GM12878 (cell line): ENCODE measurements around the gene IMP3. TPM values are rescaled to one million over a fixed set of nuclear protein-coding genes. Genes with fewer than 3 reads are reported as not detected.
"Not testable (repeated sequence)": the region's sequence is repeated elsewhere in the genome, so short reads cannot be mapped to it uniquely, and the experiment has no call there.

Experiments
- ATAC-seq: fragments of 200-7000 bp; cut with Tn5 transposase; 3 replicates; pipeline ENCODE4 v1.9.1; 2020; ENCODE audit warnings: mild to moderate bottlenecking, moderate library complexity
- BruUV-seq: library from RNA; stranded (reverse); fragments of 400-500 nt; replicated peaks from 2 replicates; lab custom pipeline; 2021; lab: Mats Ljungman, UMichigan
- CTCF ChIA-PET: fragments of 300-600 bp; sonication (Branson Sonifier 250); formaldehyde crosslinking; extraction: SDS; loops from one replicate; lab custom pipeline; 2021; ENCODE audit warnings: inconsistent platforms; lab: Yijun Ruan, JAX
- POLR2A ChIA-PET: fragments of 350-600 bp; formaldehyde crosslinking; extraction: SDS; loops from one replicate; lab custom pipeline; 2021; ENCODE audit warnings: inconsistent platforms; lab: Charles Lee
- RAD21 ChIA-PET: fragments of 300-600 bp; sonication (Branson Sonifier 250); formaldehyde crosslinking; loops from one replicate; lab custom pipeline; 2023; ENCODE audit warnings: antibody characterized with exemption; ENCODE audit not compliant: unreplicated experiment; lab: Charles Lee
- SMC1A ChIA-PET: fragments of 300-600 bp; sonication (Branson Sonifier 250); formaldehyde crosslinking; loops from one replicate; lab custom pipeline; 2023; ENCODE audit not compliant: unreplicated experiment, uncharacterized antibody; lab: Charles Lee
- DNase-seq: peaks from one replicate; pipeline ENCODE4 v3.0.0-alpha.2; 2011; ENCODE audit warnings: low read depth, low spot score
- FAIRE-seq: peaks from 3 replicates; lab custom pipeline; 2011; peaks lifted over from hg19 to GRCh38; lab: Jason Lieb, UNC
- H2AFZ ChIP-seq: 2 replicates; pipeline ENCODE4 v1.6.0; 2011; ENCODE audit warnings: low read depth, low read length, control low read depth; ENCODE audit not compliant: control insufficient read depth
- H3K27ac ChIP-seq: 2 replicates; pipeline ENCODE4 v1.5.1; 2011; ENCODE audit warnings: control low read depth; ENCODE audit not compliant: control insufficient read depth, insufficient read depth
- H3K27me3 ChIP-seq, 2 experiments: replicated peaks in 1 of 2; 2 replicates each; pipeline versions ENCODE4 v1.6.0 to v1.6.1; 2011; ENCODE audit warnings: low read length in 1 of 2; ENCODE audit not compliant: control insufficient read depth in 2 of 2, insufficient read depth in 2 of 2
- H3K36me3 ChIP-seq, 2 experiments: 2 replicates each; pipeline ENCODE4 v1.5.1; 2011; ENCODE audit warnings: low read length in 1 of 2; ENCODE audit not compliant: control insufficient read depth in 2 of 2, insufficient read depth in 2 of 2
- H3K4me1 ChIP-seq: 2 replicates; pipeline ENCODE4 v1.6.1; 2011; ENCODE audit warnings: mild to moderate bottlenecking, low read length, moderate library complexity, mixed read lengths; ENCODE audit not compliant: control insufficient read depth, insufficient read depth
- H3K4me2 ChIP-seq: 2 replicates; pipeline ENCODE4 v1.6.0; 2011; ENCODE audit warnings: control low read depth; ENCODE audit not compliant: control insufficient read depth, insufficient read depth
- H3K4me3 ChIP-seq: fragments of 200-600 bp; sonication (generic); 2 replicates; pipeline ENCODE4 v1.5.1; 2016
- H3K79me2 ChIP-seq: 2 replicates; pipeline ENCODE4 v1.6.0; 2011; ENCODE audit warnings: low read length; ENCODE audit not compliant: control insufficient read depth, insufficient read depth
- H3K9ac ChIP-seq: 2 replicates; pipeline ENCODE4 v1.8.0; 2011; ENCODE audit warnings: low read length, control low read depth, mixed read lengths; ENCODE audit not compliant: control insufficient read depth, insufficient read depth
- H3K9me3 ChIP-seq: replicated peaks from 3 replicates; pipeline ENCODE4 v1.5.1; 2011; ENCODE audit warnings: mild to moderate bottlenecking, low read length; ENCODE audit not compliant: control insufficient read depth, insufficient read depth
- H4K20me1 ChIP-seq: 2 replicates; pipeline ENCODE4 v1.6.0; 2011; ENCODE audit not compliant: control insufficient read depth, insufficient read depth
- BHLHE40 ChIP-seq, 2 experiments: fragments of 450-650 bp in 1 of 2; IDR thresholded peaks; 2 replicates each; pipeline ENCODE4 v1.6.1; 2011 to 2017; ENCODE audit warnings: low read depth in 2 of 2, borderline replicate concordance in 1 of 2, improper control_type of control experiment in 1 of 2, low read length in 1 of 2, mild to moderate bottlenecking in 1 of 2
- CTCF ChIP-seq, 3 experiments: IDR thresholded peaks in 2 of 3; conservative IDR thresholded peaks in 1 of 3; 2 replicates each; pipeline ENCODE4 v1.5.1; 2011; ENCODE audit warnings: low read depth in 3 of 3, low read length in 3 of 3, mild to moderate bottlenecking in 3 of 3, control low read depth in 2 of 3, moderate library complexity in 2 of 3, inconsistent platforms in 1 of 3, mixed read lengths in 1 of 3; ENCODE audit not compliant: control insufficient read depth in 2 of 3, insufficient read depth in 1 of 3; ENCODE audit errors: extremely low read depth in 1 of 3
- RAD21 ChIP-seq: IDR thresholded peaks from 2 replicates; pipeline ENCODE4 v1.6.1; 2011; ENCODE audit warnings: mild to moderate bottlenecking, low read depth, low read length, moderate library complexity; ENCODE audit not compliant: insufficient read depth
- SMC3 ChIP-seq: IDR thresholded peaks from 2 replicates; pipeline ENCODE4 v1.6.1; 2011; ENCODE audit warnings: low read length, improper control_type of control experiment, borderline replicate concordance
- WGBS: methylation state at CpG from one replicate; pipeline ENCODE4 v1.1.6; 2016; ENCODE audit warnings: low lambda C conversion rate; ENCODE audit not compliant: insufficient replicate concordance, insufficient coverage; ENCODE audit errors: missing lambda C conversion rate; 5-methylcytosine and 5-hydroxymethylcytosine counted together
- in situ Hi-C: fragments of 300-500 bp; cut with MboI; formaldehyde crosslinking; loops from 9 replicates; pipeline ENCODE4 v1.14.3; 2018; ENCODE audit warnings: mixed read lengths
- intact Hi-C: fragments of 100-400 bp; cut with micrococcal nuclease; formaldehyde crosslinking; loops from one replicate; pipeline ENCODE4 v1.14.2; 2022; ENCODE audit not compliant: unreplicated experiment
- polyA plus RNA-seq, 11 experiments: library from polyadenylated mRNA; depleted of rRNA in 4 of 11; unstranded in 6 of 11; stranded (reverse) in 5 of 11; fragments of >200 nt; fragmentation: Nextera tagmentation in 4 of 11; fragmentation: Illumina TruSeq in 1 of 11; extraction: Ambion mirVana in 4 of 11; extraction: Trizol in 1 of 11; gene quantifications; 1 replicate in 1 of 11; 2 replicates in 10 of 11; pipeline versions ENCODE4 v1.2.1 to v1.2.3, GENCODE V29; 2011 to 2016; ENCODE audit warnings: inconsistent platforms in 2 of 11, missing spikeins in 2 of 11, low read depth in 1 of 11
- total RNA-seq, 4 experiments: library from RNA; depleted of rRNA in 3 of 4; stranded (reverse); fragments of >200 nt in 3 of 4; fragmentation: Illumina TruSeq in 1 of 4; extraction: Trizol in 1 of 4; gene quantifications; 2 replicates each; pipeline versions ENCODE4 v1.2.1 to v1.2.3, GENCODE V29; 2013 to 2021

IMP3 gene
- total and polyA plus RNA-seq, 10 of the 15 experiments (the other 5 are each of a cell fraction or from before 2014, with no cell fraction given): 13.3 to 208 (median 85.2) TPM

DNA sequence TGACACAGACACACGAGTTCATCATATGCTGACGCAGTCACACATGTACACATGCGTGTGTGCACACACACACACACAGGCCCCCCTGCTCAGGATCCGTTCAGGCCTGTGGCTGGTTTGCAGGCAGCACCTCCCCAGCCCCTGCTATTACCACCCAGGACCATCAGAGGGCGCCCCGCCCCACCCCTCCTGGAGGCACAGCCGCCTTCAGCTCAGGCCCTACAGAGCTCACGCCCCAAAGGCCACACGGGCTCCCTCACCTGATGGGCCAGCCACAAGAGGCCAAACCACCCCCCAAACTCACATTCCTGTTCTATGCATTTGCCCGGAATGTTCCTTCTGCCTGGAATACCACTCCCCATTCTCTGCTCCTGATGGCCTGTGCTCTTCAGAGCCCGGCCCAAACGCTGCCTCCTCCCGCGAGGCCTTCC is 46.2 kb upstream of the IMP3 start:
- FAIRE-seq (peak; percentile 84), ATAC-seq (peak; percentile 91)
- TF ChIP-seq BHLHE40 (IDR thresholded peaks at IDR 0.05; ENCODE audit: borderline replicate concordance in 1 of 2, low read depth in 2 of 2, low read length in 1 of 2) (peak in 1 of 2 experiments; percentile 28; a peak in 1 of 4 replicates), SMC3 (peak; percentile 50; the same call in 1 of the 2 replicates), RAD21 (peak; percentile 45), CTCF (IDR thresholded peaks at IDR 0.05 in 2 of 3, conservative IDR thresholded peaks at IDR 0.05 in 1 of 3; ENCODE audit: control insufficient read depth in 2 of 3, extremely low read depth in 1 of 3, insufficient read depth in 1 of 3, low read depth in 3 of 3, low read length in 3 of 3) (peak; percentile 44 to 74 (median 50))
- 36% methylated on average over 14 of the region's 14 CpGs for WGBS
- not testable (repeated sequence) for H3K79me2 ChIP-seq, H2AFZ ChIP-seq, H3K4me2 ChIP-seq, H3K4me1 ChIP-seq, H4K20me1 ChIP-seq, H3K9ac ChIP-seq, H3K36me3 ChIP-seq, DNase-seq, H3K27me3 ChIP-seq, BruUV-seq, H3K27ac ChIP-seq, H3K9me3 ChIP-seq, H3K4me3 ChIP-seq
- ChIA-PET CTCF (interaction anchor here (0.6 to 6.8 kb wide), 25 partner anchors 8 to 454 kb away, joined by 3 to 58 read pairs (median 4); partner anchors contain the start of genes IMP3, MAN2C1, SNUPN and TMEM266), POLR2A (interaction anchor here (0.6 to 1.1 kb wide), 3 partner anchors 37 to 318 kb away, joined by 3 to 4 read pairs (median 3); partner anchors contain the start of gene MAN2C1), SMC1A (interaction anchor here (0.6 to 3.0 kb wide), 8 partner anchors 14 to 318 kb away, joined by 3 to 15 read pairs (median 4); a partner anchor contains a TSS), RAD21 (interaction anchor here (0.6 to 3.3 kb wide), 15 partner anchors 35 to 318 kb away, joined by 3 to 49 read pairs (median 3); partner anchors contain the start of genes MAN2C1 and SNX33)
- intact Hi-C loops: loop anchor here (1.0 to 5.0 kb wide), 2 partner anchors 46 to 116 kb away; no protein-coding TSS in a partner anchor
- in situ Hi-C loops: loop anchor here (5.0 kb wide), 1 partner anchor 116 kb away; no protein-coding TSS in a partner anchor
